Skin epidermis (tissue), 12 donors: Measurements from ENCODE around the gene RCSD1.

Source experiments
- H3K27ac ChIP-seq, 21 experiments: fragments of 200-600 bp; sonication (generic) in 11 of 21; one replicate each; pipeline ENCODE4 v1.5.0; 2020; ENCODE audit warnings: mild to moderate bottlenecking in 3 of 21, inconsistent platforms in 2 of 21, moderate library complexity in 2 of 21
- H3K4me3 ChIP-seq, 7 experiments: fragments of 200-600 bp; sonication (generic) in 2 of 7; one replicate each; pipeline ENCODE4 v1.5.0; 2020; ENCODE audit warnings: inconsistent platforms in 2 of 7, mild to moderate bottlenecking in 2 of 7, moderate library complexity in 1 of 7

Gene RCSD1

DNA sequence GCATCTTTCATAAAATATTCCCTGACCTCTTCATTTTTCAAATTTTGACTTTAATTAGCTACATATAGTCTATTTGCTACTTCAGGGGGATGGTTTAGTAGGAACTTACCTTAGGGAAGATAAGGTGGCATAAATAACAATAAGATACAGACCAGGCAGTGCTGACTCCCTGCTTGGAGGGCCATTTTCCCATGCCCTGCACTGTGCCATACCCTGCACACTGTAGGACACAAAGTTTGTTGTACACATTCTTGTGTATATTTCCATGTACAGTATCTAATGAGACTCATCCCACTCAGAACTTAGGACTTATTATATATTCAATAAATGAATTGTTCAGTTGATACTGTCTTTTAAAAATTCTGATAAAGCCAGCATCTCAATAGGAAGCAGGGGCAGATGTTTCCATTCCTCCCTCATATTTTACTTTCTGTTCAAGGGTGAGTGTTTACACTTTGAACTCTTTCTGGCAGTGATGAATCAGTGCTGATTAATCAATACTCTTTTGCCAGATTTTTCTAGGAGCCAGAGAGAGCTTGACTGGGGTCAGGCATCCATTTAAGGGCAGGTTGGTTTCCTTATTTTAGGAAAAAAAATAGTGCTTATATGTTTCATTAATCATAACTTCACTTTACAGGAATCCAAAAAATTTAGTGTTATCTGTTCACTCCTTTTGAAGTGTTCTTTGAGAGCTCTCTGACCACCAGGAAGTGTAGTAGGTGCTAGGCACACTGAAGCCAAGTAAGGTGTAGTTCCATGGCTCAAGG, 122.4 kb downstream of the RCSD1 start:
- peak overlapping the region in 14 of 21 experiments; percentile 0 to 71 (median 34) for H3K27ac ChIP-seq

DNA sequence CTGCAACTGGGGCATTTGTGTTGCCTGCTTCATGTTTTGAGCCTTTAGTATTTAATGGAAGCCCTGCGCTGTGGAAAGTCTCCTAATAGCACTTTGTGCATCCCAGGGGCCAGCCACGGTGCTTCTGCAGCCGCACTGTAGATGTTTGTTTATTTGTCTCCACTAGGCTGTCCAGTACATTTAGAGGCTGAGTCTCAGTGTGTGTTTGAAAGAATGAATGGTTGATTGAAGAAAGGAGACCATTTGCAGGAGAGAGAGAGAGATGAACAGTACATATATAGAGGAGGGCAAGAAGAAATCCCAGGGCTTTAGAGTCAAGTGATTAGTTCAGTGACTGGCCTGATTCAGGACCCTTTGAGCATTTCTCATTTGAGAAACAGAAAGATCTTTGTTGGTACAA, 125.6 kb downstream of the RCSD1 start:
- peak overlapping the region in 1 of 21 experiments; percentile 25 for H3K27ac ChIP-seq

More for the DNA sequence above, 122.4 kb downstream of the RCSD1 start:
- no peak overlapping the region for H3K4me3 ChIP-seq

More for the DNA sequence above, 125.6 kb downstream of the RCSD1 start:
- H3K4me3 ChIP-seq = no peak overlapping the region
